SU-DHL-6 (cell line): ENCODE results near the gene OR4F17.
"Not testable (repeated sequence)": the region's sequence is repeated elsewhere in the genome, so short reads cannot be mapped to it uniquely, and the experiment has no call there.

Source experiments
- CTCF ChIP-seq: fragments of 200-600 bp; sonication (generic); IDR thresholded peaks from one replicate; pipeline ENCODE4 v1.5.1; 2017; ENCODE audit warnings: antibody characterized with exemption, mild to moderate bottlenecking, low read length, moderate library complexity; ENCODE audit not compliant: insufficient read depth, poor library complexity, severe bottlenecking
- EZH2phosphoT487 ChIP-seq: fragments of 200-600 bp; sonication (generic), shearing (Covaris generic); conservative IDR thresholded peaks from 2 replicates; pipeline ENCODE4 v1.6.1; 2018; ENCODE audit warnings: mild to moderate bottlenecking, antibody characterized with exemption, low read length, moderate library complexity, mixed read lengths

GRCh38 chr19:106804-107203 lies at the start of gene OR4F17:
- not testable (repeated sequence) for TF ChIP-seq CTCF, EZH2phosphoT487
